HCT116 (cell line): ENCODE measurements around the gene IL17B. TPM values are rescaled to one million over a fixed set of nuclear protein-coding genes. Genes with fewer than 3 reads are reported as not detected.

Experiments used
- ATAC-seq: fragments of 200-7000 bp; cut with Tn5 transposase; 2 replicates; pipeline ENCODE4 v1.9.1; 2020; ENCODE audit warnings: mild to moderate bottlenecking, moderate library complexity
- BruUV-seq: library from RNA; stranded (reverse); fragments of 400-500 nt; replicated peaks from 2 replicates; lab custom pipeline; 2021; lab: Mats Ljungman, UMichigan
- CTCF ChIA-PET: fragments of 300-600 bp; sonication (Branson Sonifier 250); formaldehyde crosslinking; loops from one replicate; lab custom pipeline; 2021; ENCODE audit warnings: antibody characterized with exemption; lab: Charles Lee
- POLR2A ChIA-PET: fragments of 300-600, 350-600 bp; sonication (Branson Sonifier 250); formaldehyde crosslinking; loops from one replicate; lab custom pipeline; 2021; ENCODE audit warnings: antibody characterized with exemption; lab: Charles Lee
- RAD21 ChIA-PET, 2 experiments: fragments of 300-600 bp; sonication (Branson Sonifier 250); formaldehyde crosslinking; loops; one replicate each; lab custom pipeline; 2023; ENCODE audit warnings: low total read pairs in 2 of 2; ENCODE audit not compliant: uncharacterized antibody in 2 of 2, unreplicated experiment in 2 of 2, low non-redundant PET in 1 of 2; lab: Charles Lee
- DNase-seq: peaks from one replicate; pipeline ENCODE4 v3.0.0-alpha.2; 2010; ENCODE audit warnings: low read depth, low spot score
- H2AFZ ChIP-seq: fragments of 200-600 bp; shearing (Covaris generic), sonication (generic); 2 replicates; pipeline ENCODE4 v1.6.1; 2017; ENCODE audit warnings: low read depth, mixed run types, mixed read lengths, antibody characterized with exemption, low read length; ENCODE audit not compliant: poor library complexity, severe bottlenecking
- H3K27ac ChIP-seq: 2 replicates; pipeline ENCODE4 v1.5.1; 2012; ENCODE audit warnings: low read depth, low read length
- H3K27me3 ChIP-seq: fragments of 200-600 bp; sonication (generic); 2 replicates; pipeline ENCODE4 v1.6.1; 2016; ENCODE audit warnings: mixed run types, low read length, mixed read lengths; ENCODE audit not compliant: insufficient read depth
- H3K36me3 ChIP-seq, 2 experiments: fragments of 200-500 bp in 1 of 2; fragments of 200-600 bp in 1 of 2; sonication (Bioruptor generic) in 1 of 2; sonication (generic) in 1 of 2; 2 replicates each; pipeline versions ENCODE4 v1.5.1 to v1.6.1; 2014 to 2016; ENCODE audit warnings: low read length in 2 of 2, inconsistent platforms in 1 of 2, mixed read lengths in 1 of 2, mixed run types in 1 of 2; ENCODE audit not compliant: insufficient read depth in 2 of 2, control insufficient read depth in 1 of 2
- H3K4me1 ChIP-seq, 2 experiments: fragments of 200-600 bp in 1 of 2; sonication (generic) in 1 of 2; 2 replicates each; pipeline versions ENCODE4 v1.5.1 to v1.6.1; 2012 to 2017; ENCODE audit warnings: low read length in 2 of 2, inconsistent platforms in 1 of 2, mild to moderate bottlenecking in 1 of 2, mixed read lengths in 1 of 2, mixed run types in 1 of 2, moderate library complexity in 1 of 2; ENCODE audit not compliant: insufficient read depth in 2 of 2, control insufficient read depth in 1 of 2
- H3K4me2 ChIP-seq: fragments of 200-600 bp; sonication (generic); 2 replicates; pipeline ENCODE4 v1.6.1; 2017; ENCODE audit warnings: mixed run types, low read length, mixed read lengths
- H3K4me3 ChIP-seq, 2 experiments: fragments of 200-600 bp in 1 of 2; sonication (generic) in 1 of 2; replicated peaks in 1 of 2; 2 replicates each; pipeline ENCODE4 v1.5.1; 2011 to 2016; ENCODE audit warnings: low read length in 2 of 2, control low read depth in 1 of 2, low read depth in 1 of 2, mild to moderate bottlenecking in 1 of 2, mixed read lengths in 1 of 2, mixed run types in 1 of 2
- H3K79me2 ChIP-seq: fragments of 200-600 bp; sonication (generic); 2 replicates; pipeline ENCODE4 v1.6.1; 2017; ENCODE audit warnings: mild to moderate bottlenecking, mixed run types, low read length, moderate library complexity, mixed read lengths; ENCODE audit not compliant: insufficient read depth
- H3K9ac ChIP-seq: fragments of 200-600 bp; sonication (generic); 2 replicates; pipeline ENCODE4 v1.6.1; 2016; ENCODE audit warnings: low read length, mixed read lengths
- H3K9me2 ChIP-seq: fragments of 200-600 bp; sonication (generic), shearing (Covaris generic); 2 replicates; pipeline ENCODE4 v1.6.1; 2017; ENCODE audit warnings: mixed run types, mild to moderate bottlenecking, moderate library complexity; ENCODE audit not compliant: insufficient read depth
- H3K9me3 ChIP-seq, 2 experiments: fragments of 200-500 bp in 1 of 2; fragments of 200-600 bp in 1 of 2; sonication (Bioruptor generic) in 1 of 2; sonication (generic) in 1 of 2; 2 replicates each; pipeline ENCODE4 v1.6.1; 2014 to 2017; ENCODE audit warnings: low read length in 2 of 2, mixed read lengths in 2 of 2, inconsistent platforms in 1 of 2, low read depth in 1 of 2, mild to moderate bottlenecking in 1 of 2, mixed run types in 1 of 2, moderate library complexity in 1 of 2; ENCODE audit not compliant: control insufficient read depth in 1 of 2, insufficient read depth in 1 of 2
- H4K20me1 ChIP-seq: fragments of 200-600 bp; sonication (generic), shearing (Covaris generic); 2 replicates; pipeline ENCODE4 v1.6.1; 2017; ENCODE audit warnings: mixed run types, mild to moderate bottlenecking, moderate library complexity; ENCODE audit not compliant: insufficient read depth
- CEBPB ChIP-seq: IDR thresholded peaks from 2 replicates; pipeline ENCODE4 v1.6.1; 2012; ENCODE audit warnings: low read depth
- CTCF ChIP-seq, 3 experiments: fragments of 200-600 bp in 1 of 3; sonication (generic) in 1 of 3; IDR thresholded peaks in 2 of 3; conservative IDR thresholded peaks in 1 of 3; 2 replicates each; pipeline ENCODE4 v1.5.1; 2012 to 2017; ENCODE audit warnings: low read depth in 2 of 3, low read length in 2 of 3, antibody characterized with exemption in 1 of 3, borderline replicate concordance in 1 of 3, control low read depth in 1 of 3, mild to moderate bottlenecking in 1 of 3, mixed read lengths in 1 of 3, mixed run types in 1 of 3, moderate library complexity in 1 of 3; ENCODE audit not compliant: insufficient read depth in 1 of 3
- ELF1 ChIP-seq: IDR thresholded peaks from 2 replicates; pipeline ENCODE4 v1.6.1; 2012; ENCODE audit warnings: low read depth, borderline replicate concordance
- FOSL1 ChIP-seq: IDR thresholded peaks from 2 replicates; pipeline ENCODE4 v1.6.1; 2012; ENCODE audit warnings: low read depth
- JUND ChIP-seq: IDR thresholded peaks from 2 replicates; pipeline ENCODE4 v1.6.1; 2012
- REST ChIP-seq: IDR thresholded peaks from 2 replicates; pipeline ENCODE4 v1.6.1; 2012; ENCODE audit warnings: low read depth
- SRF ChIP-seq: IDR thresholded peaks from 2 replicates; pipeline ENCODE4 v1.6.1; 2012; ENCODE audit warnings: low read depth
- intact Hi-C: fragments of 100-400 bp; cut with micrococcal nuclease; formaldehyde crosslinking; loops from 2 replicates; pipeline ENCODE4 v1.10.0; 2022
- total RNA-seq: library from RNA; stranded (reverse); gene quantifications from one replicate; pipeline ENCODE4 v1.2.1, GENCODE V29; 2021; ENCODE audit not compliant: unreplicated experiment
- TF ChIP-seq, protein P1 (sequence below): IDR thresholded peaks from 2 replicates; pipeline ENCODE4 v1.6.1; 2012

IL17B gene
- total RNA-seq, 1 experiment from 2014 or later, result 0.81 TPM

GRCh38 chr5:149376711-149377447, 2.2 kb downstream of the IL17B start:
- BruUV-seq, result no TSS peak
- Histone ChIP-seq H2AFZ (no peak overlapping the region), H3K4me2 (no peak overlapping the region), H3K4me3 (no peak overlapping the region), H3K36me3 (no peaks in the 10 kb centered on the region), H3K4me1 (peaks cover 0 to 3% of the 10 kb centered on the region in 2 experiments; a peak in 2 of 4 replicates), H3K27me3 (no peaks in the 10 kb centered on the region), H3K9ac (no peak overlapping the region), H3K27ac (no peak overlapping the region), H3K9me2 (no peaks in the 10 kb centered on the region), H3K79me2 (no peaks in the 10 kb centered on the region), H3K9me3 (no peaks in the 10 kb centered on the region), H4K20me1 (no peaks in the 10 kb centered on the region)
- no peak for ATAC-seq
- POLR2A ChIA-PET, result no interaction called here
- TF ChIP-seq CEBPB, result no peak
- TF ChIP-seq SRF, result no peak
- no peak for TF ChIP-seq REST
- no peak for TF ChIP-seq JUND
- no peak for TF ChIP-seq FOSL1
- TF ChIP-seq, protein P1, sequence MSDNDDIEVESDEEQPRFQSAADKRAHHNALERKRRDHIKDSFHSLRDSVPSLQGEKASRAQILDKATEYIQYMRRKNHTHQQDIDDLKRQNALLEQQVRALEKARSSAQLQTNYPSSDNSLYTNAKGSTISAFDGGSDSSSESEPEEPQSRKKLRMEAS, result no peak
- no peak for TF ChIP-seq CTCF (IDR thresholded peaks at IDR 0.05 in 2 of 3, conservative IDR thresholded peaks at IDR 0.05 in 1 of 3; ENCODE audit: borderline replicate concordance in 1 of 3, insufficient read depth in 1 of 3, low read depth in 2 of 3, low read length in 2 of 3)
- TF ChIP-seq ELF1, result no peak
- intact Hi-C loops, result no loop called here
- RAD21 ChIA-PET, result no interaction called here
- DNase-seq, result no peak
- CTCF ChIA-PET, result interaction anchor here (0.7 to 1.5 kb wide), 2 partner anchors 9 kb away, joined by 3 to 4 read pairs; no protein-coding TSS in a partner anchor
